Transverse colon (tissue), 3 donors: ENCODE results near the gene FAM53A.

Experiments used
- EP300 ChIP-seq: sonication (generic); formaldehyde crosslinking; IDR thresholded peaks from one replicate; pipeline ENCODE4 v1.6.1; 2017; ENCODE audit warnings: antibody characterized with exemption, low read depth
- TF ChIP-seq, protein P1 (sequence below), 5 experiments: fragments of 200-600 bp in 3 of 5; fragments of 450-650 bp in 2 of 5; sonication (generic) in 3 of 5; IDR thresholded peaks; 1 replicate in 2 of 5; 2 replicates in 3 of 5; pipeline ENCODE4 v1.5.1; 2016 to 2017; ENCODE audit warnings: antibody characterized with exemption in 5 of 5, inconsistent platforms in 3 of 5, mild to moderate bottlenecking in 2 of 5, moderate library complexity in 1 of 5

GRCh38 chr4:1661695-1662094 is 22.4 kb downstream of the FAM53A start:
- TF ChIP-seq, protein P1, sequence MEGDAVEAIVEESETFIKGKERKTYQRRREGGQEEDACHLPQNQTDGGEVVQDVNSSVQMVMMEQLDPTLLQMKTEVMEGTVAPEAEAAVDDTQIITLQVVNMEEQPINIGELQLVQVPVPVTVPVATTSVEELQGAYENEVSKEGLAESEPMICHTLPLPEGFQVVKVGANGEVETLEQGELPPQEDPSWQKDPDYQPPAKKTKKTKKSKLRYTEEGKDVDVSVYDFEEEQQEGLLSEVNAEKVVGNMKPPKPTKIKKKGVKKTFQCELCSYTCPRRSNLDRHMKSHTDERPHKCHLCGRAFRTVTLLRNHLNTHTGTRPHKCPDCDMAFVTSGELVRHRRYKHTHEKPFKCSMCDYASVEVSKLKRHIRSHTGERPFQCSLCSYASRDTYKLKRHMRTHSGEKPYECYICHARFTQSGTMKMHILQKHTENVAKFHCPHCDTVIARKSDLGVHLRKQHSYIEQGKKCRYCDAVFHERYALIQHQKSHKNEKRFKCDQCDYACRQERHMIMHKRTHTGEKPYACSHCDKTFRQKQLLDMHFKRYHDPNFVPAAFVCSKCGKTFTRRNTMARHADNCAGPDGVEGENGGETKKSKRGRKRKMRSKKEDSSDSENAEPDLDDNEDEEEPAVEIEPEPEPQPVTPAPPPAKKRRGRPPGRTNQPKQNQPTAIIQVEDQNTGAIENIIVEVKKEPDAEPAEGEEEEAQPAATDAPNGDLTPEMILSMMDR (IDR thresholded peaks at IDR 0.05): no peak
- no peak for TF ChIP-seq EP300
